ENCODE results near the gene SLC39A11.

SLC39A11 gene

DNA sequence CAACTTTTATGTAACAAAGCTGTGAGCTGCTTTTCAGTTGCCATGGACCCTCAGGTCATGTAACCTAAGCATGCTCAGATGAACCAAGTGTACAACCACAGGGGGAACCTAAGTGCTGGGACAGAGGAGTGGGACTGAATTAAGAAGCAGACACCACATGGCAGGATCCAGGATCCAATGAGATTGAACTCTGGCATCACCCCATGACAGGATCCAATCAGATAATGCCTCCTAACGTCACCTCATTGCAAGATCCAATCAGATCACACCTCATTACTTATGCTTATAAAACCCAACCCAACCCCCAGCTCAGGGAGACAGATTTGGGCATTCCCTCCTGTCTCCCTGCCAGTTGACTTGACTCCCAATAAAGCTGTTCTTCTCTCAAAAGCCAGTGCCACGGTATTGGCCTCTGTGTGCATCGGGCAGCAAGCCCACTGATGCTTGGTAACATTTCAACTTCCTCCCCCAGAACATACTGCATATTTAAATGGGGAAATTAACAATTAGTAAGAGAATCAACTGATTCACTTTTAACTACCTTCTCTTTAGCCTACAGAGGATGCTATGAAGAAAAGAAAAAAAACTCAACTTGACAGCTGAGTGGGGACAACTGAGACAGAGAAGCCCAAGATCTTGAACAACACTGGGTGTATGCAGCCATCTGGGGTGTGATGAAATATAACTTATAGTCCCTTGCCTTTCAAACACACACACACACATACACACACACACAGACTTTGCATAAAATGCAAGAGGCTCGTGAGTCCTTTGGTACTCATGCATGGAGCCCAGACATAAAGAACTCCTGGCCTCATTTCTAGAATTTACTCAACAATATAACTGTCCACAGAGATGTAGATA lies 148.4 kb downstream of the SLC39A11 start:
- H2AFZ ChIP-seq (ENCODE audit: low read depth, low read length), result no peak overlapping the region
- no peak overlapping the region for H3K4me2 ChIP-seq (ENCODE audit: low read length)
- no peaks in the 10 kb centered on the region for H3K79me2 ChIP-seq (ENCODE audit: low read length)
- H3K9ac ChIP-seq (ENCODE audit: low read length), result no peak overlapping the region
- no peaks in the 10 kb centered on the region for H3K9me3 ChIP-seq (ENCODE audit: insufficient read depth, low read length)
- H3K4me1 ChIP-seq (ENCODE audit: low read length), result peaks cover 12% of the 10 kb centered on the region; the same call in 1 of the 2 replicates
- no peaks in the 10 kb centered on the region for H4K20me1 ChIP-seq (ENCODE audit: insufficient read depth, low read length)
- no peak overlapping the region for H3K4me3 ChIP-seq (ENCODE audit: low read length)
- H3K36me3 ChIP-seq (replicated peaks; ENCODE audit: low read depth, low read length), result peaks cover 2% of the 10 kb centered on the region
- no peak overlapping the region for H3K27ac ChIP-seq (ENCODE audit: low read length)
- no peak for TF ChIP-seq EZH2phosphoT487 (IDR thresholded peaks at IDR 0.05; ENCODE audit: low read depth)
- TF ChIP-seq, protein P1, sequence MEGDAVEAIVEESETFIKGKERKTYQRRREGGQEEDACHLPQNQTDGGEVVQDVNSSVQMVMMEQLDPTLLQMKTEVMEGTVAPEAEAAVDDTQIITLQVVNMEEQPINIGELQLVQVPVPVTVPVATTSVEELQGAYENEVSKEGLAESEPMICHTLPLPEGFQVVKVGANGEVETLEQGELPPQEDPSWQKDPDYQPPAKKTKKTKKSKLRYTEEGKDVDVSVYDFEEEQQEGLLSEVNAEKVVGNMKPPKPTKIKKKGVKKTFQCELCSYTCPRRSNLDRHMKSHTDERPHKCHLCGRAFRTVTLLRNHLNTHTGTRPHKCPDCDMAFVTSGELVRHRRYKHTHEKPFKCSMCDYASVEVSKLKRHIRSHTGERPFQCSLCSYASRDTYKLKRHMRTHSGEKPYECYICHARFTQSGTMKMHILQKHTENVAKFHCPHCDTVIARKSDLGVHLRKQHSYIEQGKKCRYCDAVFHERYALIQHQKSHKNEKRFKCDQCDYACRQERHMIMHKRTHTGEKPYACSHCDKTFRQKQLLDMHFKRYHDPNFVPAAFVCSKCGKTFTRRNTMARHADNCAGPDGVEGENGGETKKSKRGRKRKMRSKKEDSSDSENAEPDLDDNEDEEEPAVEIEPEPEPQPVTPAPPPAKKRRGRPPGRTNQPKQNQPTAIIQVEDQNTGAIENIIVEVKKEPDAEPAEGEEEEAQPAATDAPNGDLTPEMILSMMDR (IDR thresholded peaks at IDR 0.05; ENCODE audit: low read depth, low read length), result no peak
- H3K27me3 ChIP-seq (ENCODE audit: low read depth, low read length), result no peaks in the 10 kb centered on the region

DNA sequence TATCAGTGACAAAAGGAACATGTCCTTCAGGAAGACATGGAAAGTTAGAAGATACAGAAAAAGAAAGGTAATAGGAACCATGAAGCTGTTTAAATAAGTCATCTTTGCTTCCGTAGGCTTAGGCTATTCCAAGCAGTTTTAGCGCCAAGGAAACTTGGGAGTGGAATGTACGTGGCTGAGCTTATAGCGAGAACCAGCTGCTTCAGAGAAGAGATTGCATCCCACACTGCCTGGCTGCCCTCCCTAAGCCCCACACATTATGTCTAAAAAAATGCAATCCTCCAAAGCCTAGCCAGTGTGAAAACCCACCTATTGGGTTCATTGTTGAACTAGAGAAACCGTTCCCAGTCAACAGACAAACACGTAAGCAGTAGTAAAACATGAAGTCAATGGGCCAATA lies 149.9 kb downstream of the SLC39A11 start:
- Histone ChIP-seq H4K20me1 (ENCODE audit: insufficient read depth, low read length) (no peaks in the 10 kb centered on the region), H3K9ac (ENCODE audit: low read length) (no peak overlapping the region), H3K27me3 (ENCODE audit: low read depth, low read length) (no peaks in the 10 kb centered on the region), H3K79me2 (ENCODE audit: low read length) (no peaks in the 10 kb centered on the region), H3K4me2 (ENCODE audit: low read length) (no peak overlapping the region), H3K4me1 (ENCODE audit: low read length) (peaks cover 12% of the 10 kb centered on the region; the same call in 1 of the 2 replicates), H3K4me3 (ENCODE audit: low read length) (no peak overlapping the region), H3K36me3 (replicated peaks; ENCODE audit: low read depth, low read length) (peaks cover 2% of the 10 kb centered on the region), H2AFZ (ENCODE audit: low read depth, low read length) (no peak overlapping the region), H3K27ac (ENCODE audit: low read length) (no peak overlapping the region), H3K9me3 (ENCODE audit: insufficient read depth, low read length) (no peaks in the 10 kb centered on the region)
- TF ChIP-seq, protein P1 (IDR thresholded peaks at IDR 0.05; ENCODE audit: low read depth, low read length), result no peak
- TF ChIP-seq EZH2phosphoT487 (IDR thresholded peaks at IDR 0.05; ENCODE audit: low read depth), result no peak

DNA sequence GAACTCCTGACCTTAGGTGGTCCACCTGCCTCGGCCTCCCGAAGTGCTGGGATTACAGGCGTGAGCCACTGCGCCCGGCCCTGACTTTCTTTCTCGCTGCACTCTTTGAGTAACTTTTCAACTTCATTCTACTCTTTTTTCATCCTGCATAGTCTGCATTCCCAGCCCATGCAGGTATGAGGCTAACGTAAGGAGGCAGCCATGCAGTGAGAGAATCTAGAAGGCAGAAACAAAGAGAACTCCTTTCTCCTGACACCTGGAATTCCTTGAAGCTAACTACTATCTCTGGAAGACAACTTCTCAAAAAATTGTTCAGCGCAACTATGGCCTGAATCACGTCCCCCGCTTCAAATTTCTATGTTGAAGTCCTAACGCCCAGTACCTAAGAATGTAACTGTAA lies 152.0 kb downstream of the SLC39A11 start:
- Histone ChIP-seq H3K79me2 (ENCODE audit: low read length) (no peaks in the 10 kb centered on the region), H2AFZ (ENCODE audit: low read depth, low read length) (no peak overlapping the region), H3K4me3 (ENCODE audit: low read length) (no peak overlapping the region), H3K27ac (ENCODE audit: low read length) (no peak overlapping the region), H3K4me1 (ENCODE audit: low read length) (peaks cover 12% of the 10 kb centered on the region; the same call in 1 of the 2 replicates), H4K20me1 (ENCODE audit: insufficient read depth, low read length) (no peaks in the 10 kb centered on the region), H3K9me3 (ENCODE audit: insufficient read depth, low read length) (no peaks in the 10 kb centered on the region), H3K4me2 (ENCODE audit: low read length) (no peak overlapping the region), H3K27me3 (ENCODE audit: low read depth, low read length) (no peaks in the 10 kb centered on the region), H3K9ac (ENCODE audit: low read length) (no peak overlapping the region), H3K36me3 (replicated peaks; ENCODE audit: low read depth, low read length) (peaks cover 2% of the 10 kb centered on the region)
- TF ChIP-seq EZH2phosphoT487 (IDR thresholded peaks at IDR 0.05; ENCODE audit: low read depth), result no peak

DNA sequence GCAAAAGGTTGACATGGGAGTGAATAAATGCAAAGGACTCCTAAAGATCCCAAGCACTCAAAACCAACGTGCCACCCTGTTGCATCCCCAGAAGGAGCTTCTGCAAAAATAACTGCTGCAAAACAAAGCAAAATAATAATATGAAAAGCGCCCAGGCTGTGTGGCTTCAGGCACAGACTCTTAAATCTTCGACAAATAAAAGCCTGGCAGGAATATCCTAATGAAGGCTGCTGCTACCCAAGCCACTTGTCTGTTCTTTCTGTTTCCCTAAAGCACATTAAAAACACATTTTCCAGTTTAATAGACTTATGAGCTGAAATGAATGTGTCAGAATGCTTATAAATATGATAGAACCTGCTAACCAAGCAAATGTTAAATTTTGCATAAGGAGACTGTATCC lies 154.0 kb downstream of the SLC39A11 start:
- H4K20me1 ChIP-seq (ENCODE audit: insufficient read depth, low read length), result no peaks in the 10 kb centered on the region
- no peaks in the 10 kb centered on the region for H3K4me1 ChIP-seq (ENCODE audit: low read length)
- H3K27ac ChIP-seq (ENCODE audit: low read length), result no peak overlapping the region
- no peak for TF ChIP-seq EZH2phosphoT487 (IDR thresholded peaks at IDR 0.05; ENCODE audit: low read depth)
- TF ChIP-seq, protein P1 (IDR thresholded peaks at IDR 0.05; ENCODE audit: low read depth, low read length), result no peak
- H3K9ac ChIP-seq (ENCODE audit: low read length), result no peak overlapping the region
- H3K9me3 ChIP-seq (ENCODE audit: insufficient read depth, low read length), result no peaks in the 10 kb centered on the region
- no peak overlapping the region for H3K4me2 ChIP-seq (ENCODE audit: low read length)
- H3K4me3 ChIP-seq (ENCODE audit: low read length), result no peak overlapping the region
- H3K36me3 ChIP-seq (replicated peaks; ENCODE audit: low read depth, low read length), result no peaks in the 10 kb centered on the region
- H3K79me2 ChIP-seq (ENCODE audit: low read length), result no peaks in the 10 kb centered on the region
- H3K27me3 ChIP-seq (ENCODE audit: low read depth, low read length), result no peaks in the 10 kb centered on the region
- no peak overlapping the region for H2AFZ ChIP-seq (ENCODE audit: low read depth, low read length)

All from OCI-LY3 (cell line).